RWPE1 (cell line): Measurements from ENCODE around the gene CCDC30.

Experiments used
- CTCF ChIA-PET: fragments of 350-600 bp; sonication (Branson Sonifier 250); formaldehyde crosslinking; extraction: SDS; loops from one replicate; lab custom pipeline; 2021; lab: Yijun Ruan, JAX
- POLR2A ChIA-PET: fragments of 400-600 bp; formaldehyde crosslinking; extraction: SDS; loops from one replicate; lab custom pipeline; 2020; ENCODE audit warnings: antibody characterized with exemption; ENCODE audit not compliant: low non-redundant PET; lab: Yijun Ruan, JAX
- DNase-seq: peaks from one replicate; pipeline ENCODE4 v3.0.0; 2012; ENCODE audit warnings: low spot score
- H3K27ac ChIP-seq: fragments of 450-650 bp; 2 replicates; pipeline ENCODE4 v1.5.1; 2017
- CTCF ChIP-seq: fragments of 450-650 bp; conservative IDR thresholded peaks from 2 replicates; pipeline ENCODE4 v1.5.1; 2017; ENCODE audit warnings: low read depth, mild to moderate bottlenecking

CCDC30 gene

DNA sequence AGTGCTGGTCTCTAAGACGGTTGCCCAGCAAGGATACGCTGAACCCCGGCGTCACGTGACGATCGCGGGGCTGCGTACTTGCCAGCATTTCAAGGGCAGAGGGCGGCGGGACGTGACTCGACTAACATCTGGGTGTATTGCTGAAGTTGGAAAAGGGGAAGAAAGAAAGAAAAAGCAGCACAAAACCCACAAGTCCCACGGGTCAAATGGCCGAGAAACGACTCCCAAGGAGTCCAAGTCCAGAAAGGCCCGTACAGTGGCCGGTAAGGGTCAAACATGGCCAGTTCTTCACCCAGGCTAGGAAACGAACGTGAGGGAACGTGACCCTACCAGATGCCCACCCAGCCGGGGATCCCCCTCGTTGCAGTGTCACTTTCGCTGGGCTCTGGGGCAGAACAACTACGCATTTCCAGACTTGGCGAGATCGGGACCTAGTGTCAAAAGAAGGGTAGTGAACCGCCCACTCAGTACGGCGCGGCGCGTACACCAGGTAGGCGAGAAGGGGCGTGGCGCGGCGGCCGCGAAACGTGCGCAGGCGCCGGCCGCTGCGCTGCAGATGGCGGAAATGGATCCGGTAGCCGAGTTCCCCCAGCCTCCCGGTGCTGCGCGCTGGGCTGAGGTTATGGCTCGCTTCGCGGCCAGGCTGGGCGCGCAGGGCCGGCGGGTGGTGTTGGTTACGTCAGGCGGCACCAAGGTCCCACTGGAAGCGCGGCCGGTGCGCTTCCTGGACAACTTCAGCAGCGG, 6.9 kb upstream of the CCDC30 start, which contains the start of the genes PPCS and ZMYND12:
PPCS (plus strand) TSS at position 534 of the 744 bp plus-strand sequence; CDS start at position 557, 23 bp downstream.
ZMYND12 (minus strand) TSS at position 13 of the 744 bp plus-strand sequence. CDS start 25 bp downstream, outside the sequence.
- peak within 1 kb of the TSS; percentile 86 for H3K27ac ChIP-seq
- DNase-seq = peak; percentile 78
- no peak for TF ChIP-seq CTCF
- ChIA-PET POLR2A (no interaction called here), CTCF (no interaction called here)

DNA sequence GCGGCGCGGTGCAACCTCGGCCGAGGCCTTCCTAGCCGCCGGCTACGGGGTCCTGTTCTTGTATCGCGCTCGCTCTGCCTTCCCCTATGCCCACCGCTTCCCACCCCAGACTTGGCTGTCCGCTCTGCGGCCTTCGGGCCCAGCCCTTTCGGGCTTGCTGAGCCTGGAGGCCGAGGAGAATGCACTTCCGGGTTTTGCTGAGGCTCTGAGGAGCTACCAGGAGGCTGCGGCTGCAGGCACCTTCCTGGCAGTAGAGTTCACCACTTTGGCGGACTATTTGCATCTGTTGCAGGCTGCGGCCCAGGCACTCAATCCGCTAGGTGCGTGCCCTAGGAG, 6.4 kb upstream of the CCDC30 start:
- CTCF ChIA-PET = interaction anchor here (1.1 kb wide), 1 partner anchor 39 kb away, joined by 5 read pairs; no protein-coding TSS in a partner anchor
- no peak for TF ChIP-seq CTCF
- peak overlapping the region; percentile 86 for H3K27ac ChIP-seq
- peak; percentile 45 for DNase-seq
- POLR2A ChIA-PET = no interaction called here

GRCh38 chr1:42461196-42461595, 1.9 kb upstream of the CCDC30 start:
- peak overlapping the region; percentile 15; the same call in 1 of the 2 replicates for H3K27ac ChIP-seq
- POLR2A ChIA-PET = interaction anchor here (0.7 kb wide), 1 partner anchor 754 kb away, joined by 3 read pairs; no protein-coding TSS in a partner anchor
- no peak for TF ChIP-seq CTCF
- CTCF ChIA-PET = no interaction called here
- no peak for DNase-seq

DNA sequence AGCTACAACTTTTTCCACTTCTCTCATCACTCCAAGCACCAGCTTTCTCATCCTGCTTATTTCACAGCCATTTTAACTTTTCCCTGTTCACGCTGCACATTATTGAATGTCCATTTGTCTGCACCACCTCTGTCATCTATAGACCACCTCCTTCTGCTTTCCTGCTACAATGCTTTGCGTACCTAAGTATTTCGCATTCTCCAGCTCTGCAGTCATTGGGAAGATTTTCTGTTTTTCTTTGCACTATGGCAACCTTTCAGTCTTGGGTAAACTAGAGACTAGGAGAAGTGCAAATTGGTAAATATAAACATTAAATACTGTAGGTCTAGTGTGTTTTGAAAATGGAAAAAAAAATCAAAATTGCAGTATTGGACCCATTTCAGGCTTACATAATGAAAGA, 835 bp downstream of the CCDC30 start:
- no peak for TF ChIP-seq CTCF
- ChIA-PET POLR2A (no interaction called here), CTCF (interaction anchor here (0.6 kb wide), 1 partner anchor 307 kb away, joined by 5 read pairs; no protein-coding TSS in a partner anchor)
- H3K27ac ChIP-seq = no peak overlapping the region
- DNase-seq = no peak

DNA sequence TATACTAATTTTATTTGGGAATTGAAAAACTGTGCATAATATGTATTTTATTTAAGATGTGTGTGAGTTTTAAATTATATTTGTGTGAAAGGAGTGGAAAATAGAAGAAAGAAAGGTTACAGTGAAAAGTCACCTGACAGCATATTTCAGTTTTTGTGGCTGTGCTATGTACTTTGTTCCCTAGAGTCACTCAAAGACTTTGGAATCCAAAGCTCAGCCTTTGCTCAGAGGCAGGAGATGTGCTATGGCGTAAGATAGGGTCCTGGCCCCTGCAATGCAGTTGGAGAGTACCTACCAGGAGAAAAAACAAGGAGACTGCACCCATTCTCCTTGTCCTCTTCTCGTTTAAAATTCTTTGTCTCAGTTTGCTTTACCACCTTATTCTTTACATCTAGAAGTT, 2.9 kb downstream of the CCDC30 start:
- H3K27ac ChIP-seq = no peak overlapping the region
- TF ChIP-seq CTCF = no peak
- DNase-seq = no peak
- CTCF ChIA-PET = no interaction called here
- POLR2A ChIA-PET = no interaction called here

DNA sequence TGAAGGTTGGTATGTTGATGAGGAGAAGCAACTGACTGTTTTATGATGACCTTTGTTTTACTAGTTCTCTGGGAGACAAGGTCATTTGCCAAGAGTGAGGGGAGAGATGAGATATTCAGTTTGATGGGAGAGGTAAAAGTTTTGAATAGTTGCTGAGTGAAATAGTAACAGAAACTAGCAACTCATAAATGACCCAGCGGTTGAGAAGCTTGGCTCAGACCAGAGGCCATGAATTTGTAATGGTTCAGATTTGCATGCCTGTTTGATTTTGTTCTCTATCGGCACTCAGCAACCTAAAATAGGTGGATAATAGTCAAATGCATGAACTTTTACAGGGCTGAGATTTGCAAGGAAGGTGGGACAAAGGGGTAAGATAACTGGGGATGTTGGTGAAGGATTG, 6.6 kb downstream of the CCDC30 start:
- CTCF ChIA-PET = no interaction called here
- no peak for DNase-seq
- no peak overlapping the region for H3K27ac ChIP-seq
- no peak for TF ChIP-seq CTCF
- POLR2A ChIA-PET = no interaction called here
